Lower leg skin (tissue), 4 donors: Measurements from ENCODE around the gene LIX1. TPM values are rescaled to one million over a fixed set of nuclear protein-coding genes. Genes with fewer than 3 reads are reported as not detected.

Experiments used
- DNase-seq, 2 donors: peaks; one replicate each; pipeline ENCODE4 v3.0.0-alpha.2; 2019; ENCODE audit warnings: low spot score in 2 of 2
- H3K4me3 ChIP-seq: fragments of 200-600 bp; sonication (generic); 2 replicates; pipeline ENCODE4 v1.5.1; 2017; ENCODE audit warnings: mild to moderate bottlenecking, low read depth; ENCODE audit not compliant: poor library complexity, severe bottlenecking
- POLR2A ChIP-seq, 2 donors: fragments of 450-650 bp; IDR thresholded peaks; one replicate each; pipeline ENCODE4 v1.6.1; 2016 to 2017; ENCODE audit warnings: antibody characterized with exemption in 2 of 2, mild to moderate bottlenecking in 1 of 2, moderate library complexity in 1 of 2
- WGBS, 2 donors: methylation state at CpG; one replicate each; pipeline ENCODE4 v1.1.5; 2018; 5-methylcytosine and 5-hydroxymethylcytosine counted together
- intact Hi-C: fragments of 100-400 bp; cut with DNase I; formaldehyde crosslinking; loops from one replicate; pipeline ENCODE4 v1.15.0; 2023; ENCODE audit warnings: low total_unique reads
- total RNA-seq, 4 donors: library from RNA; depleted of rRNA; stranded (reverse); fragments of >200 nt; gene quantifications; one replicate each; pipeline ENCODE4 v1.1.0, GENCODE V29; 2016
- TF ChIP-seq, protein P1 (sequence below), 3 donors: fragments of 450-650 bp; IDR thresholded peaks; one replicate each; pipeline ENCODE4 v1.5.1; 2016; ENCODE audit warnings: antibody characterized with exemption in 3 of 3, mild to moderate bottlenecking in 3 of 3, moderate library complexity in 2 of 3

LIX1 gene
- total RNA-seq, 4 donors from 2014 or later, result 0.19 TPM; not detected in 3

- no peak for DNase-seq
- H3K4me3 ChIP-seq, result no peak overlapping the region
- TF ChIP-seq, protein P1, sequence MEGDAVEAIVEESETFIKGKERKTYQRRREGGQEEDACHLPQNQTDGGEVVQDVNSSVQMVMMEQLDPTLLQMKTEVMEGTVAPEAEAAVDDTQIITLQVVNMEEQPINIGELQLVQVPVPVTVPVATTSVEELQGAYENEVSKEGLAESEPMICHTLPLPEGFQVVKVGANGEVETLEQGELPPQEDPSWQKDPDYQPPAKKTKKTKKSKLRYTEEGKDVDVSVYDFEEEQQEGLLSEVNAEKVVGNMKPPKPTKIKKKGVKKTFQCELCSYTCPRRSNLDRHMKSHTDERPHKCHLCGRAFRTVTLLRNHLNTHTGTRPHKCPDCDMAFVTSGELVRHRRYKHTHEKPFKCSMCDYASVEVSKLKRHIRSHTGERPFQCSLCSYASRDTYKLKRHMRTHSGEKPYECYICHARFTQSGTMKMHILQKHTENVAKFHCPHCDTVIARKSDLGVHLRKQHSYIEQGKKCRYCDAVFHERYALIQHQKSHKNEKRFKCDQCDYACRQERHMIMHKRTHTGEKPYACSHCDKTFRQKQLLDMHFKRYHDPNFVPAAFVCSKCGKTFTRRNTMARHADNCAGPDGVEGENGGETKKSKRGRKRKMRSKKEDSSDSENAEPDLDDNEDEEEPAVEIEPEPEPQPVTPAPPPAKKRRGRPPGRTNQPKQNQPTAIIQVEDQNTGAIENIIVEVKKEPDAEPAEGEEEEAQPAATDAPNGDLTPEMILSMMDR (IDR thresholded peaks at IDR 0.05), result no peak
- TF ChIP-seq POLR2A (IDR thresholded peaks at IDR 0.05), result no peak
- intact Hi-C loops, result loop anchor here (2.0 to 10.0 kb wide), 3 partner anchors 296 to 550 kb away; no protein-coding TSS in a partner anchor
These were observed 22.4 kb upstream of the LIX1 start for GRCh38 chr5:97164846-97165245.

GRCh38 chr5:97163790-97164285 is 21.4 kb upstream of the LIX1 start:
- WGBS, 2 donors, result 94 to 96% methylated on average over 5 of the region's 5 CpGs
- TF ChIP-seq, protein P1 (IDR thresholded peaks at IDR 0.05), result no peak
- TF ChIP-seq POLR2A (IDR thresholded peaks at IDR 0.05), result no peak
- H3K4me3 ChIP-seq, result no peak overlapping the region
- intact Hi-C loops, result loop anchor here (2.0 to 10.0 kb wide), 3 partner anchors 295 to 549 kb away; no protein-coding TSS in a partner anchor
- DNase-seq, result no peak

GRCh38 chr5:97163360-97163764 is 21.0 kb upstream of the LIX1 start:
- intact Hi-C loops, result loop anchor here (10.0 kb wide), 2 partner anchors 409 to 549 kb away; no protein-coding TSS in a partner anchor

DNA sequence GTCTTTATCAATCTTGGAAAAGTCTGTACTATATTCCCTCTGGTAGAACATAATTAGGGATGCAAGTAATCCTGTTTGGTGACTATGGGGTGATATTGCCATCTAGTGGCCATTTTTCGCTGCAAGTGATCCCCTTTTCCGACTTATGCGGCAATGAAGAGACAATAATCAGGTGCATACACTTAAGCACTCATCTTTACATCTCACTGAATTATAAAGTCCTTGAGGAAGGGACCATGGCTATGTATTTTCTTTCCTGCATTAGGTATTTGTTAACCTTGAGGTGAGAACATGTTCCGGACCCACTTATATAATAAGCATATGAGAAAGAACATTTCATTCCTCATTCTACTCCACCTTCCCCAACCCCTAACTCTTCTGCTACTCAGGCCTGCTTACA is 19.6 kb upstream of the LIX1 start:
- intact Hi-C loops, result loop anchor here (10.0 kb wide), 2 partner anchors 407 to 547 kb away; no protein-coding TSS in a partner anchor
- DNase-seq, result peak in 1 of 2 donors; percentile 68
- 23 to 24% methylated on average over 4 of the region's 4 CpGs for WGBS, 2 donors
- TF ChIP-seq POLR2A (IDR thresholded peaks at IDR 0.05), result no peak
- TF ChIP-seq, protein P1 (IDR thresholded peaks at IDR 0.05), result no peak
- no peak overlapping the region for H3K4me3 ChIP-seq

More at GRCh38 chr5:97163360-97163764, 21.0 kb upstream of the LIX1 start:
- DNase-seq, result no peak
- TF ChIP-seq, protein P1 (IDR thresholded peaks at IDR 0.05), result no peak
- no peak for TF ChIP-seq POLR2A (IDR thresholded peaks at IDR 0.05)
- H3K4me3 ChIP-seq, result no peak overlapping the region

GRCh38 chr5:97157689-97158088 is 15.3 kb upstream of the LIX1 start:
- intact Hi-C loops, result no loop called here
- H3K4me3 ChIP-seq, result no peak overlapping the region
- DNase-seq, result no peak
- TF ChIP-seq, protein P1 (IDR thresholded peaks at IDR 0.05), result no peak
- no peak for TF ChIP-seq POLR2A (IDR thresholded peaks at IDR 0.05)
- WGBS, 2 donors, result 99 to 100% methylated on average over 2 of the region's 2 CpGs

DNA sequence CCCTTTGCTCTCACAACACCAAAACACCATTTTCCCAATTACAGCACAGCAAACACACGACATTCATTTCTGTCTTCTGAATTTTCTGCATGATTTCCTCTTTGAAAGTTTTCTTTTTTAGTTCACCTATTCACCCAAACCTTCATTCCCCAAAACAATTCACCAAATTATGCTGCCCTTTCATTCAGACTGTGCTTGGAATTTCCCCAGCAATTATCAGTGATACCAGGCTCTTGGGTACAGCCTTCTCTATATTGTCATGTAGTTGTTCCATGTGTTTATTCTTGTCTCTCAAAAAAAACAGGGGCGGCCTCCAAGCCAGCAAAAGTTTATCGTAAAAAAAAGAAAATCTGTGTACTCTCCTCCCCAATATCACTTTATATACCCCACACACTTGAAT is 9.0 kb upstream of the LIX1 start:
- H3K4me3 ChIP-seq, result no peak overlapping the region
- no peak for DNase-seq
- 89 to 94% methylated on average over 3 of the region's 3 CpGs for WGBS, 2 donors
- intact Hi-C loops, result no loop called here
- no peak for TF ChIP-seq POLR2A (IDR thresholded peaks at IDR 0.05)
- TF ChIP-seq, protein P1 (IDR thresholded peaks at IDR 0.05), result no peak
